Measurements from ENCODE around the gene ITIH5.

ITIH5 gene

GRCh38 chr10:7529638-7530037, 137.1 kb downstream of the ITIH5 start:
- H3K4me3 ChIP-seq (ENCODE audit: control insufficient read depth, low read depth, low read length), result no peak overlapping the region
- no peak for TF ChIP-seq CTCF (conservative IDR thresholded peaks at IDR 0.05; ENCODE audit: control insufficient read depth, insufficient read depth, low read depth, low read length)
- DNase-seq (ENCODE audit: low read depth), result no peak

GRCh38 chr10:7527468-7527867, 139.3 kb downstream of the ITIH5 start:
- TF ChIP-seq CTCF (conservative IDR thresholded peaks at IDR 0.05; ENCODE audit: control insufficient read depth, insufficient read depth, low read depth, low read length), result no peak
- DNase-seq (ENCODE audit: low read depth), result no peak
- no peak overlapping the region for H3K4me3 ChIP-seq (ENCODE audit: control insufficient read depth, low read depth, low read length)

GRCh38 chr10:7526017-7526400, 140.8 kb downstream of the ITIH5 start:
- TF ChIP-seq CTCF (conservative IDR thresholded peaks at IDR 0.05; ENCODE audit: control insufficient read depth, insufficient read depth, low read depth, low read length), result no peak
- H3K4me3 ChIP-seq (ENCODE audit: control insufficient read depth, low read depth, low read length), result no peak overlapping the region
- DNase-seq (ENCODE audit: low read depth), result no peak

- no peak overlapping the region for H3K4me3 ChIP-seq (ENCODE audit: control insufficient read depth, low read depth, low read length)
- peak; percentile 73 for DNase-seq (ENCODE audit: low read depth)
- TF ChIP-seq CTCF (conservative IDR thresholded peaks at IDR 0.05; ENCODE audit: control insufficient read depth, insufficient read depth, low read depth, low read length), result peak; percentile 79
Measured at GRCh38 chr10:7525314-7526016, 141.3 kb downstream of the ITIH5 start.

GRCh38 chr10:7523656-7524055, 143.1 kb downstream of the ITIH5 start:
- no peak for DNase-seq (ENCODE audit: low read depth)
- H3K4me3 ChIP-seq (ENCODE audit: control insufficient read depth, low read depth, low read length), result no peak overlapping the region
- no peak for TF ChIP-seq CTCF (conservative IDR thresholded peaks at IDR 0.05; ENCODE audit: control insufficient read depth, insufficient read depth, low read depth, low read length)

GRCh38 chr10:7520507-7521485, 146.0 kb downstream of the ITIH5 start:
- DNase-seq (ENCODE audit: low read depth), result no peak
- no peak overlapping the region for H3K4me3 ChIP-seq (ENCODE audit: control insufficient read depth, low read depth, low read length)
- no peak for TF ChIP-seq CTCF (conservative IDR thresholded peaks at IDR 0.05; ENCODE audit: control insufficient read depth, insufficient read depth, low read depth, low read length)

Measured in fibroblast of mammary gland (primary cell).